ENCODE measurements around the gene OCRL.
A peak's percentile ranks its signal among the peaks of the same experiment; 100 is the strongest.

- TF ChIP-seq, protein P1, sequence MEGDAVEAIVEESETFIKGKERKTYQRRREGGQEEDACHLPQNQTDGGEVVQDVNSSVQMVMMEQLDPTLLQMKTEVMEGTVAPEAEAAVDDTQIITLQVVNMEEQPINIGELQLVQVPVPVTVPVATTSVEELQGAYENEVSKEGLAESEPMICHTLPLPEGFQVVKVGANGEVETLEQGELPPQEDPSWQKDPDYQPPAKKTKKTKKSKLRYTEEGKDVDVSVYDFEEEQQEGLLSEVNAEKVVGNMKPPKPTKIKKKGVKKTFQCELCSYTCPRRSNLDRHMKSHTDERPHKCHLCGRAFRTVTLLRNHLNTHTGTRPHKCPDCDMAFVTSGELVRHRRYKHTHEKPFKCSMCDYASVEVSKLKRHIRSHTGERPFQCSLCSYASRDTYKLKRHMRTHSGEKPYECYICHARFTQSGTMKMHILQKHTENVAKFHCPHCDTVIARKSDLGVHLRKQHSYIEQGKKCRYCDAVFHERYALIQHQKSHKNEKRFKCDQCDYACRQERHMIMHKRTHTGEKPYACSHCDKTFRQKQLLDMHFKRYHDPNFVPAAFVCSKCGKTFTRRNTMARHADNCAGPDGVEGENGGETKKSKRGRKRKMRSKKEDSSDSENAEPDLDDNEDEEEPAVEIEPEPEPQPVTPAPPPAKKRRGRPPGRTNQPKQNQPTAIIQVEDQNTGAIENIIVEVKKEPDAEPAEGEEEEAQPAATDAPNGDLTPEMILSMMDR (IDR thresholded peaks at IDR 0.05; ENCODE audit: low read depth, low read length, missing input control), result no peak
- TF ChIP-seq NR2F2 (IDR thresholded peaks at IDR 0.05) (no peak), TAF1 (conservative IDR thresholded peaks at IDR 0.05) (peak; percentile 53)
Observed at GRCh38 chrX:129540722-129541184, 694 bp downstream of the OCRL start.
